HEK293 (cell line): Measurements from ENCODE around the gene CAGE1.
"Not testable (repeated sequence)": the region's sequence is repeated elsewhere in the genome, so short reads cannot be mapped to it uniquely, and the experiment has no call there.

Experiments
- CTCF ChIA-PET: fragments of 350-600 bp; formaldehyde crosslinking; extraction: SDS; loops from one replicate; lab custom pipeline; 2021; ENCODE audit warnings: antibody characterized with exemption; lab: Yijun Ruan, JAX
- POLR2A ChIA-PET: fragments of 300-600 bp; formaldehyde crosslinking; extraction: SDS; loops from one replicate; lab custom pipeline; 2020; ENCODE audit warnings: antibody characterized with exemption, inconsistent platforms; lab: Yijun Ruan, JAX
- H3K27ac ChIP-seq: fragments of 200-500 bp; sonication (Bioruptor generic); 2 replicates; pipeline ENCODE4 v1.5.1; 2014; ENCODE audit warnings: low read depth, low read length, control low read depth, inconsistent platforms; ENCODE audit errors: extremely low read depth
- H3K36me3 ChIP-seq, 2 experiments: fragments of 200-500 bp in 1 of 2; sonication (Bioruptor generic) in 1 of 2; 1 replicate in 1 of 2; 2 replicates in 1 of 2; pipeline ENCODE4 v1.5.1; 2014 to 2017; ENCODE audit warnings: inconsistent platforms in 2 of 2, low read length in 2 of 2; ENCODE audit not compliant: control insufficient read depth in 2 of 2, insufficient read depth in 1 of 2
- H3K4me1 ChIP-seq: fragments of 200-500 bp; sonication (Bioruptor generic); 2 replicates; pipeline ENCODE4 v1.5.1; 2014; ENCODE audit warnings: mild to moderate bottlenecking, low read length, inconsistent platforms; ENCODE audit not compliant: control insufficient read depth, insufficient read depth
- H3K4me3 ChIP-seq: 2 replicates; pipeline ENCODE4 v1.5.1; 2011; ENCODE audit warnings: low read depth, mild to moderate bottlenecking, control low read depth, low read length, moderate library complexity
- H3K9me3 ChIP-seq: fragments of 200-500 bp; sonication (Bioruptor generic); 2 replicates; pipeline ENCODE4 v1.5.1; 2014; ENCODE audit warnings: low read depth, low read length, inconsistent platforms; ENCODE audit not compliant: control insufficient read depth, insufficient read depth
- ATF2 ChIP-seq: fragments of 450-650 bp; formaldehyde crosslinking; IDR thresholded peaks from 2 replicates; pipeline ENCODE4 v1.5.1; 2016; ENCODE audit warnings: missing biosample characterization, missing genetic modification characterization, low read depth
- GFI1B ChIP-seq: fragments of 450-650 bp; formaldehyde crosslinking; IDR thresholded peaks from 2 replicates; pipeline ENCODE4 v1.5.1; 2016; ENCODE audit warnings: missing biosample characterization, missing genetic modification characterization
- KLF8 ChIP-seq: fragments of 450-650 bp; formaldehyde crosslinking; IDR thresholded peaks from 2 replicates; pipeline ENCODE4 v1.5.1; 2016; ENCODE audit warnings: missing biosample characterization, missing genetic modification characterization
- MZF1 ChIP-seq: fragments of 450-650 bp; formaldehyde crosslinking; IDR thresholded peaks from 2 replicates; pipeline ENCODE4 v1.5.1; 2017; ENCODE audit warnings: missing biosample characterization, missing genetic modification characterization, borderline replicate concordance
- ZBTB1 ChIP-seq: fragments of 450-650 bp; formaldehyde crosslinking; IDR thresholded peaks from 2 replicates; pipeline ENCODE4 v1.5.1; 2016; ENCODE audit warnings: missing biosample characterization, missing genetic modification characterization
- ZBTB17 ChIP-seq: fragments of 450-650 bp; formaldehyde crosslinking; IDR thresholded peaks from 2 replicates; pipeline ENCODE4 v1.5.1; 2016; ENCODE audit warnings: missing biosample characterization, missing genetic modification characterization
- ZBTB8A ChIP-seq: fragments of 450-650 bp; formaldehyde crosslinking; IDR thresholded peaks from 2 replicates; pipeline ENCODE4 v1.5.1; 2016; ENCODE audit warnings: missing biosample characterization, missing genetic modification characterization
- ZFP3 ChIP-seq: fragments of 450-650 bp; formaldehyde crosslinking; IDR thresholded peaks from 2 replicates; pipeline ENCODE4 v1.5.1; 2016; ENCODE audit warnings: low read depth, missing biosample characterization, missing genetic modification characterization
- ZNF114 ChIP-seq: fragments of 450-650 bp; formaldehyde crosslinking; IDR thresholded peaks from 2 replicates; pipeline ENCODE4 v1.5.0; 2017; ENCODE audit warnings: missing biosample characterization, missing genetic modification characterization
- ZNF211 ChIP-seq: fragments of 450-650 bp; formaldehyde crosslinking; IDR thresholded peaks from 2 replicates; pipeline ENCODE4 v1.5.1; 2016; ENCODE audit warnings: low read depth, missing biosample characterization, missing genetic modification characterization
- ZNF23 ChIP-seq: fragments of 450-650 bp; formaldehyde crosslinking; IDR thresholded peaks from 2 replicates; pipeline ENCODE4 v1.5.1; 2016; ENCODE audit warnings: missing biosample characterization, missing genetic modification characterization, borderline replicate concordance
- ZNF292 ChIP-seq: fragments of 450-650 bp; formaldehyde crosslinking; IDR thresholded peaks from 2 replicates; pipeline ENCODE4 v1.5.1; 2016; ENCODE audit warnings: low read depth, missing biosample characterization, missing genetic modification characterization, borderline replicate concordance
- ZNF449 ChIP-seq: fragments of 450-650 bp; formaldehyde crosslinking; IDR thresholded peaks from 2 replicates; pipeline ENCODE4 v1.5.1; 2017; ENCODE audit warnings: missing biosample characterization, mild to moderate bottlenecking, missing genetic modification characterization, moderate library complexity
- ZNF473 ChIP-seq: fragments of 450-650 bp; formaldehyde crosslinking; IDR thresholded peaks from 2 replicates; pipeline ENCODE4 v1.5.1; 2017; ENCODE audit warnings: missing biosample characterization, missing genetic modification characterization
- ZNF48 ChIP-seq: fragments of 450-650 bp; formaldehyde crosslinking; IDR thresholded peaks from 2 replicates; pipeline ENCODE4 v1.5.1; 2016; ENCODE audit warnings: missing biosample characterization, missing genetic modification characterization
- ZNF488 ChIP-seq: fragments of 450-650 bp; formaldehyde crosslinking; IDR thresholded peaks from 2 replicates; pipeline ENCODE4 v1.5.1; 2016; ENCODE audit warnings: missing biosample characterization, missing genetic modification characterization
- ZNF549 ChIP-seq: fragments of 450-650 bp; IDR thresholded peaks from 2 replicates; pipeline ENCODE4 v1.5.1; 2018; ENCODE audit warnings: missing biosample characterization, missing genetic modification characterization, mild to moderate bottlenecking, inconsistent platforms, moderate library complexity
- ZNF561 ChIP-seq: fragments of 450-650 bp; IDR thresholded peaks from 2 replicates; pipeline ENCODE4 v1.5.1; 2018; ENCODE audit warnings: missing biosample characterization, missing genetic modification characterization, borderline replicate concordance
- ZNF76 ChIP-seq: fragments of 450-650 bp; formaldehyde crosslinking; IDR thresholded peaks from 2 replicates; pipeline ENCODE4; 2016; ENCODE audit warnings: low read depth, missing biosample characterization, missing genetic modification characterization, borderline replicate concordance
- ZNF843 ChIP-seq: fragments of 450-650 bp; formaldehyde crosslinking; IDR thresholded peaks from 2 replicates; pipeline ENCODE4 v1.5.1; 2016; ENCODE audit warnings: missing biosample characterization, missing genetic modification characterization
- ZSCAN4 ChIP-seq: fragments of 450-650 bp; formaldehyde crosslinking; IDR thresholded peaks from 2 replicates; pipeline ENCODE4 v1.5.1; 2017; ENCODE audit warnings: missing biosample characterization, missing genetic modification characterization

The CAGE1 gene

GRCh38 chr6:7323074-7323473 is 66.5 kb downstream of the CAGE1 start (continued):
- TF ChIP-seq ZNF488 (tag by site-specific recombination) (no peak), ZNF23 (no peak), ZBTB8A (tag by site-specific recombination) (no peak), ZNF473 (tag by site-specific recombination) (no peak), ZNF843 (no peak)

GRCh38 chr6:7321866-7322265 is 67.7 kb downstream of the CAGE1 start:
- H3K4me1 ChIP-seq, POLR2A ChIA-PET, H3K27ac ChIP-seq, H3K4me3 ChIP-seq, H3K9me3 ChIP-seq, H3K36me3 ChIP-seq: not testable (repeated sequence)
- CTCF ChIA-PET, result interaction anchor here (0.7 to 1.3 kb wide), 4 partner anchors 10 to 294 kb away, joined by 3 to 10 read pairs (median 4); no protein-coding TSS in a partner anchor

- H3K4me3 ChIP-seq, POLR2A ChIA-PET, CTCF ChIA-PET, H3K4me1 ChIP-seq, H3K36me3 ChIP-seq, H3K27ac ChIP-seq, H3K9me3 ChIP-seq: not testable (repeated sequence)
Observed at GRCh38 chr6:7319406-7319805, 70.1 kb downstream of the CAGE1 start.

GRCh38 chr6:7317538-7317937 is 72.0 kb downstream of the CAGE1 start:
- Histone ChIP-seq H3K4me3 (no peak overlapping the region), H3K27ac (no peak overlapping the region), H3K9me3 (no peaks in the 10 kb centered on the region), H3K4me1 (no peaks in the 10 kb centered on the region), H3K36me3 (no peaks in the 10 kb centered on the region)
- CTCF ChIA-PET, result interaction anchor here (0.6 kb wide), 1 partner anchor 10 kb away, joined by 3 read pairs; no protein-coding TSS in a partner anchor
- TF ChIP-seq ZNF292, result no peak
- peak; percentile 69 for TF ChIP-seq ATF2 (tag by site-specific recombination)
- POLR2A ChIA-PET, result no interaction called here

GRCh38 chr6:7316658-7317533 is 72.6 kb downstream of the CAGE1 start:
- CTCF ChIA-PET, result interaction anchor here (0.5 to 1.5 kb wide), 4 partner anchors 22 to 497 kb away, joined by 3 to 6 read pairs (median 4); no protein-coding TSS in a partner anchor
- Histone ChIP-seq H3K27ac (no peak overlapping the region), H3K4me1 (no peaks in the 10 kb centered on the region), H3K36me3 (no peaks in the 10 kb centered on the region), H3K4me3 (no peak overlapping the region), H3K9me3 (no peaks in the 10 kb centered on the region)
- POLR2A ChIA-PET, result interaction anchor here (1.5 to 4.5 kb wide), 2 partner anchors 72 to 273 kb away, joined by 4 to 21 read pairs; partner anchors contain the start of genes CAGE1, RIOK1 and SNRNP48
- no peak for TF ChIP-seq ZNF114 (tag by site-specific recombination)
- TF ChIP-seq KLF8 (tag by site-specific recombination), result no peak
- TF ChIP-seq ZNF48 (tag by site-specific recombination), result no peak
- TF ChIP-seq ZSCAN4 (tag by site-specific recombination), result no peak
- no peak for TF ChIP-seq ZNF449 (tag by site-specific recombination)
- TF ChIP-seq GFI1B (tag by site-specific recombination), result no peak
- no peak for TF ChIP-seq ZBTB17 (tag by site-specific recombination)
- TF ChIP-seq ZNF549 (tag by site-specific recombination), result no peak
- TF ChIP-seq ZFP3 (tag by site-specific recombination), result no peak
- no peak for TF ChIP-seq ZNF561 (tag by site-specific recombination)
- TF ChIP-seq ZNF76 (tag by site-specific recombination), result no peak
- TF ChIP-seq MZF1 (tag by site-specific recombination), result no peak
- TF ChIP-seq ZBTB1 (tag by site-specific recombination), result no peak
- TF ChIP-seq ZNF211 (tag by site-specific recombination), result no peak
